GM23338 (cell line): ENCODE measurements around the gene PIANP.

Experiments
- CREB1 ChIP-seq: fragments of 250-450 bp; sonication (Bioruptor Pico); IDR thresholded peaks from 2 replicates; pipeline ENCODE4 v1.5.0; 2020; ENCODE audit warnings: low read depth, mild to moderate bottlenecking, moderate library complexity
- CTCF ChIP-seq, 2 experiments: fragments of 200-600 bp in 1 of 2; sonication (generic) in 1 of 2; conservative IDR thresholded peaks; 2 replicates each; pipeline versions ENCODE4 v1.5.1 to v1.6.1; 2016 to 2017; ENCODE audit warnings: antibody characterized with exemption in 2 of 2, low read depth in 2 of 2, mild to moderate bottlenecking in 2 of 2, moderate library complexity in 1 of 2
- EZH2 ChIP-seq: fragments of 200-600 bp; sonication (generic); IDR thresholded peaks from one replicate; pipeline ENCODE4 v1.8.0; 2017; ENCODE audit warnings: antibody characterized with exemption, mild to moderate bottlenecking, low read depth; ENCODE audit not compliant: unreplicated experiment
- EZH2phosphoT487 ChIP-seq: fragments of 200-600 bp; sonication (generic); IDR thresholded peaks from one replicate; pipeline ENCODE4 v1.8.1; 2018; ENCODE audit warnings: antibody characterized with exemption; ENCODE audit not compliant: unreplicated experiment
- JUNB ChIP-seq: IDR thresholded peaks from one replicate; pipeline ENCODE4 v1.6.1; 2016; ENCODE audit warnings: antibody characterized with exemption; ENCODE audit not compliant: unreplicated experiment
- POLR2AphosphoS5 ChIP-seq: IDR thresholded peaks from 2 replicates; pipeline ENCODE4 v1.6.1; 2016; ENCODE audit warnings: antibody characterized with exemption, low read depth
- REST ChIP-seq: IDR thresholded peaks from one replicate; pipeline ENCODE4 v1.6.1; 2018; ENCODE audit warnings: antibody characterized with exemption; ENCODE audit not compliant: unreplicated experiment
- TF ChIP-seq, protein P1 (sequence below): fragments of 250-450 bp; sonication (Bioruptor Pico); IDR thresholded peaks from 2 replicates; pipeline ENCODE4 v1.5.0; 2020; ENCODE audit warnings: mild to moderate bottlenecking, moderate library complexity
- TF ChIP-seq, protein P2 (sequence below): IDR thresholded peaks from 2 replicates; pipeline ENCODE4 v1.6.1; 2016; ENCODE audit warnings: antibody characterized with exemption

DNA sequence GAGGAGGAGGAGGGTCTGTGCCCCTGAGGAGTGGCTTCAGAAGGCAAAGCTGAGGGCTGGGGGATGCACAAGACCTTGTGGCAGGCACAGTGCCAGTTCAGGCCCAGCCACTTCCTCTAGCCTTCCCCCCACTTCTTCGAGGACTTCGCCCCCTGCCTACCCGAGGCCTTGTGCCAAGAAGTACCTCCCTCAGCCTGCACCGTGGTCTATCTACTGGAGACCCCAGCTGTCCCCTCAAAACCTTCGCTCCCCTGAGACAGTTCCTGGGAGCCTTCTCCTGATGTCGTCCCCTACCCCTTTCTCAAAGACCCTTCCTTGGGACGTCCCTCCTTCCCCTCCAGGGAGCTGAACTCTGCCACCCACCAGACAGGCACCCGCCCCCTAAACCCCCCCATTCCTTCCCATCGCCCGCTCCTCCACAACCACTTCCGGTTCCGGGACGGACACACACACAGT lies 12.0 kb downstream of the PIANP start:
- TF ChIP-seq, protein P1, sequence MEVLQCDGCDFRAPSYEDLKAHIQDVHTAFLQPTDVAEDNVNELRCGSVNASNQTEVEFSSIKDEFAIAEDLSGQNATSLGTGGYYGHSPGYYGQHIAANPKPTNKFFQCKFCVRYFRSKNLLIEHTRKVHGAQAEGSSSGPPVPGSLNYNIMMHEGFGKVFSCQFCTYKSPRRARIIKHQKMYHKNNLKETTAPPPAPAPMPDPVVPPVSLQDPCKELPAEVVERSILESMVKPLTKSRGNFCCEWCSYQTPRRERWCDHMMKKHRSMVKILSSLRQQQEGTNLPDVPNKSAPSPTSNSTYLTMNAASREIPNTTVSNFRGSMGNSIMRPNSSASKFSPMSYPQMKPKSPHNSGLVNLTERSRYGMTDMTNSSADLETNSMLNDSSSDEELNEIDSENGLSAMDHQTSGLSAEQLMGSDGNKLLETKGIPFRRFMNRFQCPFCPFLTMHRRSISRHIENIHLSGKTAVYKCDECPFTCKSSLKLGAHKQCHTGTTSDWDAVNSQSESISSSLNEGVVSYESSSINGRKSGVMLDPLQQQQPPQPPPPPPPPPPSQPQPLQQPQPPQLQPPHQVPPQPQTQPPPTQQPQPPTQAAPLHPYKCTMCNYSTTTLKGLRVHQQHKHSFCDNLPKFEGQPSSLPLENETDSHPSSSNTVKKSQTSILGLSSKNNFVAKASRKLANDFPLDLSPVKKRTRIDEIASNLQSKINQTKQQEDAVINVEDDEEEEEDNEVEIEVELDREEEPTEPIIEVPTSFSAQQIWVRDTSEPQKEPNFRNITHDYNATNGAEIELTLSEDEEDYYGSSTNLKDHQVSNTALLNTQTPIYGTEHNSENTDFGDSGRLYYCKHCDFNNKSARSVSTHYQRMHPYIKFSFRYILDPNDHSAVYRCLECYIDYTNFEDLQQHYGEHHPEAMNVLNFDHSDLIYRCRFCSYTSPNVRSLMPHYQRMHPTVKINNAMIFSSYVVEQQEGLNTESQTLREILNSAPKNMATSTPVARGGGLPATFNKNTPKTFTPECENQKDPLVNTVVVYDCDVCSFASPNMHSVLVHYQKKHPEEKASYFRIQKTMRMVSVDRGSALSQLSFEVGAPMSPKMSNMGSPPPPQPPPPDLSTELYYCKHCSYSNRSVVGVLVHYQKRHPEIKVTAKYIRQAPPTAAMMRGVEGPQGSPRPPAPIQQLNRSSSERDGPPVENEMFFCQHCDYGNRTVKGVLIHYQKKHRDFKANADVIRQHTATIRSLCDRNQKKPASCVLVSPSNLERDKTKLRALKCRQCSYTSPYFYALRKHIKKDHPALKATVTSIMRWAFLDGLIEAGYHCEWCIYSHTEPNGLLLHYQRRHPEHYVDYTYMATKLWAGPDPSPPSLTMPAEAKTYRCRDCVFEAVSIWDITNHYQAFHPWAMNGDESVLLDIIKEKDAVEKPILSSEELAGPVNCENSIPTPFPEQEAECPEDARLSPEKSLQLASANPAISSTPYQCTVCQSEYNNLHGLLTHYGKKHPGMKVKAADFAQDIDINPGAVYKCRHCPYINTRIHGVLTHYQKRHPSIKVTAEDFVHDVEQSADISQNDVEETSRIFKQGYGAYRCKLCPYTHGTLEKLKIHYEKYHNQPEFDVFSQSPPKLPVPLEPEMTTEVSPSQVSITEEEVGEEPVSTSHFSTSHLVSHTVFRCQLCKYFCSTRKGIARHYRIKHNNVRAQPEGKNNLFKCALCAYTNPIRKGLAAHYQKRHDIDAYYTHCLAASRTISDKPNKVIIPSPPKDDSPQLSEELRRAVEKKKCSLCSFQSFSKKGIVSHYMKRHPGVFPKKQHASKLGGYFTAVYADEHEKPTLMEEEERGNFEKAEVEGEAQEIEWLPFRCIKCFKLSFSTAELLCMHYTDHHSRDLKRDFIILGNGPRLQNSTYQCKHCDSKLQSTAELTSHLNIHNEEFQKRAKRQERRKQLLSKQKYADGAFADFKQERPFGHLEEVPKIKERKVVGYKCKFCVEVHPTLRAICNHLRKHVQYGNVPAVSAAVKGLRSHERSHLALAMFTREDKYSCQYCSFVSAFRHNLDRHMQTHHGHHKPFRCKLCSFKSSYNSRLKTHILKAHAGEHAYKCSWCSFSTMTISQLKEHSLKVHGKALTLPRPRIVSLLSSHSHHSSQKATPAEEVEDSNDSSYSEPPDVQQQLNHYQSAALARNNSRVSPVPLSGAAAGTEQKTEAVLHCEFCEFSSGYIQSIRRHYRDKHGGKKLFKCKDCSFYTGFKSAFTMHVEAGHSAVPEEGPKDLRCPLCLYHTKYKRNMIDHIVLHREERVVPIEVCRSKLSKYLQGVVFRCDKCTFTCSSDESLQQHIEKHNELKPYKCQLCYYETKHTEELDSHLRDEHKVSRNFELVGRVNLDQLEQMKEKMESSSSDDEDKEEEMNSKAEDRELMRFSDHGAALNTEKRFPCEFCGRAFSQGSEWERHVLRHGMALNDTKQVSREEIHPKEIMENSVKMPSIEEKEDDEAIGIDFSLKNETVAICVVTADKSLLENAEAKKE, result no peak
- TF ChIP-seq CTCF (conservative IDR thresholded peaks at IDR 0.05; ENCODE audit: low read depth in 2 of 2) (no peak), EZH2 (no peak), EZH2phosphoT487 (no peak), POLR2AphosphoS5 (no peak; the same call in 1 of the 2 replicates), CREB1 (CRISPR knock-in tag) (no peak), REST (no peak), JUNB (no peak)
- TF ChIP-seq, protein P2, sequence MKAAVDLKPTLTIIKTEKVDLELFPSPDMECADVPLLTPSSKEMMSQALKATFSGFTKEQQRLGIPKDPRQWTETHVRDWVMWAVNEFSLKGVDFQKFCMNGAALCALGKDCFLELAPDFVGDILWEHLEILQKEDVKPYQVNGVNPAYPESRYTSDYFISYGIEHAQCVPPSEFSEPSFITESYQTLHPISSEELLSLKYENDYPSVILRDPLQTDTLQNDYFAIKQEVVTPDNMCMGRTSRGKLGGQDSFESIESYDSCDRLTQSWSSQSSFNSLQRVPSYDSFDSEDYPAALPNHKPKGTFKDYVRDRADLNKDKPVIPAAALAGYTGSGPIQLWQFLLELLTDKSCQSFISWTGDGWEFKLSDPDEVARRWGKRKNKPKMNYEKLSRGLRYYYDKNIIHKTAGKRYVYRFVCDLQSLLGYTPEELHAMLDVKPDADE, result peak; percentile 82
